ENCODE measurements around the gene FDX2. TPM values are rescaled to one million over a fixed set of nuclear protein-coding genes. Genes with fewer than 3 reads are reported as not detected.

FDX2 gene
- total and polyA plus RNA-seq, 2 experiments from 2014 or later, result 28.9 to 70.9 TPM

DNA sequence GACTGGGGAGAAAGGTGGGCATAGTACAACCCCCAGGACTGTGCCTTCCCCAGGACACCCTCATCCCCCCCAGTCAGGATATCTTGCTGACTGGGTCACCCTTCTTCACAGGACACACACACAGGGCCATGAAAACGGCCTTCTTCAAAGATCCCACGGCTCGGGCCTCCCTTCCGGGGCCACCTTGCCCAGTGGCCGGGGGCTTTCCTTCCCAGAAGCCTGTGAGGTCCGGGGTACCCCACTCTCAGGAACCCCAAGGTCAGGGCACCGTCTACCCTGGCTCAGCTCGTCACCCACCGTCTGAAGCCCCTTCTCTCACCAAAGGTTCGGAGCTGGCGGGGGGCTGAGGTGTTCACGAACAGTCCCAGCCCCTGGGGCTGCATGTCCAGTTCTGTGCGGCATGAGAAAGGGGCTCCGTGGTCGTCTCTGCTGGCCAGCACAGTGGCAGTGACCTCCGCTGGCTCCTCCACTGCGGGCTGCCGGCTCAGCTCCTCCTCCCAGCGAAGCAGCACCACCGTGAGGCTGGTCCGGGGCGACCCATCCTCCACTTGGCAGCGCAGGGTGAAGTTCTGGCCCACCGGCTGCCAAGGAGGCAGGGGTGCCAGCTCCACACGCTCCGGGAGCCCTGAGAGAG lies 19.7 kb upstream of the FDX2 start:
- Histone ChIP-seq H3K9me3 (ENCODE audit: low read depth) (no peaks in the 10 kb centered on the region), H3K4me1 (ENCODE audit: low read depth) (peaks cover 4% of the 10 kb centered on the region), H3K27ac (no peak overlapping the region), H3K27me3 (no peaks in the 10 kb centered on the region), H3K36me3 (no peaks in the 10 kb centered on the region), H3K4me3 (no peak overlapping the region)
- TF ChIP-seq, protein P1, sequence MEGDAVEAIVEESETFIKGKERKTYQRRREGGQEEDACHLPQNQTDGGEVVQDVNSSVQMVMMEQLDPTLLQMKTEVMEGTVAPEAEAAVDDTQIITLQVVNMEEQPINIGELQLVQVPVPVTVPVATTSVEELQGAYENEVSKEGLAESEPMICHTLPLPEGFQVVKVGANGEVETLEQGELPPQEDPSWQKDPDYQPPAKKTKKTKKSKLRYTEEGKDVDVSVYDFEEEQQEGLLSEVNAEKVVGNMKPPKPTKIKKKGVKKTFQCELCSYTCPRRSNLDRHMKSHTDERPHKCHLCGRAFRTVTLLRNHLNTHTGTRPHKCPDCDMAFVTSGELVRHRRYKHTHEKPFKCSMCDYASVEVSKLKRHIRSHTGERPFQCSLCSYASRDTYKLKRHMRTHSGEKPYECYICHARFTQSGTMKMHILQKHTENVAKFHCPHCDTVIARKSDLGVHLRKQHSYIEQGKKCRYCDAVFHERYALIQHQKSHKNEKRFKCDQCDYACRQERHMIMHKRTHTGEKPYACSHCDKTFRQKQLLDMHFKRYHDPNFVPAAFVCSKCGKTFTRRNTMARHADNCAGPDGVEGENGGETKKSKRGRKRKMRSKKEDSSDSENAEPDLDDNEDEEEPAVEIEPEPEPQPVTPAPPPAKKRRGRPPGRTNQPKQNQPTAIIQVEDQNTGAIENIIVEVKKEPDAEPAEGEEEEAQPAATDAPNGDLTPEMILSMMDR (IDR thresholded peaks at IDR 0.05; ENCODE audit: low read depth, low read length), result no peak
- DNase-seq (ENCODE audit: low read depth in 1 of 2, low spot score in 1 of 2), result peak in 1 of 2 donors; percentile 37

DNA sequence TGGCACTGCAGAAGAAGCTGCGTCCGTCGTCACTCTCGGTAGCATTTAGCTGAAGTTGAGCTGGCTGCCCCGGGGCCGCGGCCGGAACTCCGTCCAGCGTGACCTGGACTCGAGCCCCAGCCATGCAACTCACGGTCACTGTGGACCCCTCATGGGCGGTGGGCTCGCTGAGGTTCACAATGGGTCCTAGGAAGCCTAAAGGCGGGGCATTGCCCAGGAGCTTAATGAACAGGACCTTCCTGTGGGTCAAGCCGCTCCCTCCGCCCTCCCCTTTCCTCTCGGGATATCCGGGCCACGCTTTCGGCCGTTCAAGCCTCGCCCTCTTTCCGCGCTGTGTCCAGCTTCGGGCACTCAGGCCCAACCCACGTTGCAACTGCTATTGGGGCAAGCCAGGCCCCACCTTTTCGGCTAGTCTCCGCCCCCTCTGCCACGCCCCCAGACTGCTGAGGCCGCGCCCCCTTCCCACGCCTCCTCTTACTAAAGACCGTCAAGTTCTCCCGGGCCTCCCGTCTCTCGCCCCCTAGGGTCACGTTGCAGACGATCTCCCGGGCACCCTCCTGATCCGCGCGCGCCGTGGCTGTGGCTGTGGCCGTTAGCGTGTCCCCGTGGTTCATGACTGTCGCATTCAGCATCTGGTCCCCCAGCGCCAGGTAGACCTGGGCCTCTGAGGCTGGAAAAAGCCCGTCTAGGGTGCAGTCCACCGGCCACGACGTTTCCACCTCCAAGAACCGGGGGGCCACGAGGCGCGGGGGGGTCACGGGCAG lies 19.0 kb upstream of the FDX2 start:
- Histone ChIP-seq H3K36me3 (peaks cover 2% of the 10 kb centered on the region), H3K4me3 (peak overlapping the region; percentile 50), H3K9me3 (ENCODE audit: low read depth) (no peaks in the 10 kb centered on the region), H3K4me1 (ENCODE audit: low read depth) (peaks cover 4% of the 10 kb centered on the region), H3K27ac (peak overlapping the region; percentile 18), H3K27me3 (no peaks in the 10 kb centered on the region)
- TF ChIP-seq, protein P1 (IDR thresholded peaks at IDR 0.05; ENCODE audit: low read depth, low read length), result peak; percentile 21
- peak; percentile 96 to 98 for DNase-seq (ENCODE audit: low read depth in 1 of 2, low spot score in 1 of 2)

DNA sequence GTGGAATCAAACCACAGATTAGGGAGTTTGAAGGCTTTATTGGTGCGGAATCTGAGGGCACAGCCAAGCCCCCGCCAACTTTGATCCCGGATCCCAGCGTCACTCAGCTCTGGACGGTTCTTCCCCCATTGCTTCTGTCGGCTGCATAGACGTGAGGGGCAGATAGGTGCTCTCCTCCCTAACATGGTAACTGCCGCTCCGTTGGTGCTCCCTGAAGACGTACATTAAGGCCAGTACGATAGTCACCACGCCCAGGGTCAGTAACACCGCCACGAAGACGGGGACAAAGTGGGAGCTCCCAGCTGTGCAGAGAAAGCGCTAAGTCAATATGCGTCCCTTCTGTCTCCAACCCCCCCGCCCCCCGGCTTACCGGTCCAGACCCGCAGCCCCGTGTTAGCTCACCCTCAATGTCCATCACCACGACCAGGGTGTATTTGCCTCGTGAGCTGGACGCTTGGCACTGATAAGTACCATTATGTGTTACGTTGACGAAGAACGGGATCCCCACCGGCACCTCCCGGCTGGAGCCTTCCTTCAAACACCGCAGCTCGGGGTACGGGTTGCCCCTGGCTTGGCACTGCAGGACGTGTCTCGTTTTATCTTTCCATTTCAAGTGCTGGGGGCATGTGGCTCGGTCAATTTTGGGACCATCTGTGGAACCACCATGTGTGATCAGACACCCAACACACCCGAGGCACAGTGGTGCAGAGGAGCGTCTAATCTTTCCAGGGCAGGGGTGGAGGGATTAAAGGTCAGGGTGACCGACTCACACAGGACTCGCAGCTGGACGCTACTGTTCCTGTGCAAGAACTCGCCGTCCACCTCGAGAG lies 18.2 kb upstream of the FDX2 start:
- DNase-seq (ENCODE audit: low read depth in 1 of 2, low spot score in 1 of 2), result peak; percentile 5 to 21
- H3K36me3 ChIP-seq, result peaks cover 8% of the 10 kb centered on the region
- TF ChIP-seq, protein P1 (IDR thresholded peaks at IDR 0.05; ENCODE audit: low read depth, low read length), result no peak
- H3K4me3 ChIP-seq, result peak overlapping the region; percentile 50
- peak overlapping the region; percentile 18 for H3K27ac ChIP-seq
- no peaks in the 10 kb centered on the region for H3K9me3 ChIP-seq (ENCODE audit: low read depth)
- H3K4me1 ChIP-seq (ENCODE audit: low read depth), result peaks cover 4% of the 10 kb centered on the region
- no peaks in the 10 kb centered on the region for H3K27me3 ChIP-seq

DNA sequence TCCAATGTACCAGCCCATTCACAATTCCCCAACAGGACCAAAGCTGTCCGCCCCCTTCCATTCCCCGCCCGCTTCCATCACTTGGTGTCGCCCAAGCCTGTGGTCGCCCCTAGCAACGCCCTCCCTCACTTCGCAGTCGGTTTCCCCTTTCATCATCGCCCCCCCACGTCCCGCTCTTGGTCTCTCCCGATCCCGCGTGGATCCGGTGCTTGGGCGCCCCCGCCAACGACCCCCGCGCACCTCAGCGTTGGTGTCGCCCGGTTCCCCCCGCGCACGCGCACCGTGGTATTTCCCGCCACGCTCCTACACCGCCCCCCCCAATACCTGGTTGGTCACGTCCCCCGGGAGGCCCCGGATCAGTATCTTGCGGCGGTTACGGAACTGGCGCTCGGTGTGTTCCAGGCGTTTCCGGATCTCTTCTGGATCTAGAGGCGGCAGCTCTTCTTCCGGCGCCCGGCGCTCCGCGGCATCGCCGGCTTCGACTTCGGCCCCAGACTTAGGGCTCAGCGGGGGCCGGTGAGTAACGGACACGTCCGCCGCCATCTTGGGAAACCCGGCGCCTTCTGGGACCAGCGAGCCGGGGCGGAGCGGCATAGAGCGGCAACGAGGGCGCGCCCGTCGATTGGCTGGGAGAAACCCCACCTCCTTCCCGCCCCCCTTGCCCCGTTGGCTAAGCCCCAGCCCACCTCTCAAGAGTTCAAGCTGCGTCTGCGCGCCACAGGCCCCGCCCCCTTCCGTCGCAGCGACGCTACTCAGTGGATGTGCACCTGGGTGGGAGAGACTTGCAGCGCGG lies 17.3 kb upstream of the FDX2 start, which contains the start of gene RAVER1:
Gene RAVER1 (minus strand): TSS at position 565 of the 793 bp plus-strand sequence. CDS start 22 bp downstream, at position 543.
- Histone ChIP-seq H3K9me3 (ENCODE audit: low read depth) (no peaks in the 10 kb centered on the region), H3K4me1 (ENCODE audit: low read depth) (peaks cover 4% of the 10 kb centered on the region), H3K4me3 (peak within 1 kb of the TSS; percentile 50), H3K27me3 (no peaks in the 10 kb centered on the region), H3K36me3 (peaks cover 13% of the 10 kb centered on the region), H3K27ac (peak within 1 kb of the TSS; percentile 88)
- DNase-seq (ENCODE audit: low read depth in 1 of 2, low spot score in 1 of 2), result peak; percentile 99
- TF ChIP-seq, protein P1 (IDR thresholded peaks at IDR 0.05; ENCODE audit: low read depth, low read length), result no peak

Measured in cardiac muscle cell (in vitro differentiated cells and primary cell).